Spleen (tissue), 7 donors: ENCODE results near the gene TMPRSS4.

ENCODE experiments used
- CTCF ChIP-seq, 11 experiments: fragments of 200-600 bp in 7 of 11; fragments of 450-650 bp in 4 of 11; sonication (generic) in 4 of 11; IDR thresholded peaks in 8 of 11; conservative IDR thresholded peaks in 3 of 11; 1 replicate in 7 of 11; 2 replicates in 4 of 11; pipeline versions ENCODE4 v1.4.0 to v1.8.0; 2016 to 2021; ENCODE audit warnings: antibody characterized with exemption in 11 of 11, inconsistent platforms in 4 of 11, mild to moderate bottlenecking in 1 of 11
- POLR2A ChIP-seq, 3 donors: fragments of 450-650 bp; IDR thresholded peaks; one replicate each; pipeline ENCODE4 v1.5.1; 2017; ENCODE audit warnings: antibody characterized with exemption in 3 of 3, mild to moderate bottlenecking in 1 of 3
- POLR2AphosphoS5 ChIP-seq, 3 donors: sonication (generic); formaldehyde crosslinking; IDR thresholded peaks; one replicate each; pipeline ENCODE4 v1.5.1; 2017; ENCODE audit warnings: antibody characterized with exemption in 3 of 3
- donor health status: DM: no; HTN: no; CAD: no; lungs with moderate emphysema.
- donor health status: DM: no; HTN: no; CAD: no.
- donor health status: DM: no; HTN: no; CAD: no.

GRCh38 chr11:118027694-118028093, 49.2 kb upstream of the TMPRSS4 start:
- TF ChIP-seq CTCF (IDR thresholded peaks at IDR 0.05 in 8 of 11, conservative IDR thresholded peaks at IDR 0.05 in 3 of 11) (no peak), POLR2A (IDR thresholded peaks at IDR 0.05) (no peak), POLR2AphosphoS5 (IDR thresholded peaks at IDR 0.05) (no peak)
